A549 (cell line): Measurements from ENCODE around the gene PPP1R11. TPM values are rescaled to one million over a fixed set of nuclear protein-coding genes. Genes with fewer than 3 reads are reported as not detected.
A peak's percentile ranks its signal among the peaks of the same experiment; 100 is the strongest.
"Not testable (repeated sequence)": the region's sequence is repeated elsewhere in the genome, so short reads cannot be mapped to it uniquely, and the experiment has no call there.

ENCODE experiments used
- ATAC-seq, 2 experiments: fragments of 200-7000 bp in 1 of 2; fragments of >200 bp in 1 of 2; cut with Nextera tagmentation in 1 of 2; cut with Tn5 transposase in 1 of 2; 3 replicates each; pipeline versions ENCODE4 v1.8.0 to v1.9.1; 2018 to 2020; ENCODE audit warnings: mild to moderate bottlenecking in 1 of 2, moderate library complexity in 1 of 2
- CTCF ChIA-PET: fragments of 300-600 bp; sonication (Branson Sonifier 250); formaldehyde crosslinking; extraction: SDS; loops from one replicate; lab custom pipeline; 2021; ENCODE audit warnings: antibody characterized with exemption, inconsistent platforms; lab: Yijun Ruan, JAX
- POLR2A ChIA-PET: fragments of 350-600 bp; formaldehyde crosslinking; extraction: SDS; loops from one replicate; lab custom pipeline; 2021; ENCODE audit warnings: antibody characterized with exemption, inconsistent platforms; lab: Yijun Ruan, JAX
- DNase-seq, 2 experiments: peaks; one replicate each; pipeline versions ENCODE4 v3.0.0 to v3.0.0-alpha.2; 2011 to 2016; ENCODE audit warnings: low read depth in 1 of 2, low spot score in 1 of 2
- FAIRE-seq: peaks from 2 replicates; lab custom pipeline; 2011; peaks lifted over from hg19 to GRCh38; lab: Jason Lieb, UNC
- H3K27ac ChIP-seq, 2 experiments: fragments of >200 bp; sonication (Bioruptor Twin); formaldehyde crosslinking; 3 replicates each; pipeline ENCODE4 v1.5.1; 2016 to 2017
- H3K4me1 ChIP-seq: fragments of >200 bp; sonication (Bioruptor Twin); formaldehyde crosslinking; 3 replicates; pipeline ENCODE4 v1.6.1; 2016
- H3K4me2 ChIP-seq: fragments of >200 bp; sonication (Bioruptor Twin); formaldehyde crosslinking; 3 replicates; pipeline ENCODE4 v1.6.1; 2016
- H3K4me3 ChIP-seq: fragments of >200 bp; sonication (Bioruptor Twin); formaldehyde crosslinking; 3 replicates; pipeline ENCODE4 v1.5.1; 2016
- H3K9me3 ChIP-seq: fragments of >200 bp; sonication (Bioruptor Twin); formaldehyde crosslinking; 3 replicates; pipeline ENCODE4 v1.6.1; 2016
- ATOH8 ChIP-seq: fragments of 250-450 bp; sonication (Bioruptor Pico); IDR thresholded peaks from 2 replicates; pipeline ENCODE4 v1.5.0; 2020; ENCODE audit warnings: low read depth, mild to moderate bottlenecking, moderate library complexity
- BHLHE40 ChIP-seq: IDR thresholded peaks from 2 replicates; pipeline ENCODE4 v1.6.1; 2012; ENCODE audit warnings: low read depth, low read length, inconsistent platforms
- CEBPB ChIP-seq, 2 experiments: fragments of >200 bp in 1 of 2; sonication (Bioruptor Twin) in 1 of 2; formaldehyde crosslinking in 1 of 2; IDR thresholded peaks; 2 replicates each; pipeline ENCODE4 v1.6.1; 2012 to 2016
- CHD2 ChIP-seq: fragments of 150-350 bp; IDR thresholded peaks from 2 replicates; pipeline ENCODE4 v1.6.1; 2014; ENCODE audit warnings: low read length; ENCODE audit not compliant: partially characterized antibody
- E2F6 ChIP-seq: IDR thresholded peaks from 2 replicates; pipeline ENCODE4 v1.6.1; 2012; ENCODE audit warnings: low read depth, borderline replicate concordance
- EHMT2 ChIP-seq: fragments of 200-600 bp; sonication (generic); IDR thresholded peaks from 2 replicates; pipeline ENCODE4 v1.6.1; 2016; ENCODE audit warnings: antibody characterized with exemption, low read depth, mild to moderate bottlenecking, moderate library complexity
- EP300 ChIP-seq, 2 experiments: fragments of >200 bp; sonication (Bioruptor Twin); formaldehyde crosslinking; IDR thresholded peaks; 2 replicates in 1 of 2; 3 replicates in 1 of 2; pipeline ENCODE4 v1.6.1; 2016 to 2017
- FOSB ChIP-seq: fragments of 250-450 bp; sonication (Bioruptor Pico); IDR thresholded peaks from 2 replicates; pipeline ENCODE4 v1.5.0; 2020; ENCODE audit warnings: mild to moderate bottlenecking, moderate library complexity
- FOSL2 ChIP-seq, 2 experiments: fragments of 450-650 bp in 1 of 2; fragments of >200 bp in 1 of 2; sonication (Bioruptor Twin) in 1 of 2; formaldehyde crosslinking; IDR thresholded peaks; 2 replicates each; pipeline versions ENCODE4 v1.5.0 to v1.6.1; 2016 to 2020; ENCODE audit warnings: mild to moderate bottlenecking in 1 of 2, moderate library complexity in 1 of 2
- FOXS1 ChIP-seq: fragments of 250-450 bp; sonication (Bioruptor Pico); IDR thresholded peaks from 2 replicates; pipeline ENCODE4 v1.5.0; 2020; ENCODE audit warnings: mild to moderate bottlenecking, moderate library complexity
- HEYL ChIP-seq: fragments of 250-450 bp; sonication (Bioruptor Pico); IDR thresholded peaks from 2 replicates; pipeline ENCODE4 v1.8.0; 2021; ENCODE audit warnings: mild to moderate bottlenecking, moderate library complexity
- HOXA7 ChIP-seq: fragments of 250-450 bp; sonication (Bioruptor Pico); IDR thresholded peaks from 2 replicates; pipeline ENCODE4 v1.5.0; 2020; ENCODE audit warnings: mild to moderate bottlenecking, moderate library complexity
- HOXB13 ChIP-seq: fragments of 250-450 bp; sonication (Bioruptor Pico); IDR thresholded peaks from 2 replicates; pipeline ENCODE4 v1.5.0; 2020; ENCODE audit warnings: low read depth, mild to moderate bottlenecking, moderate library complexity
- JUN ChIP-seq, 2 experiments: fragments of >200 bp; sonication (Bioruptor Twin); formaldehyde crosslinking; IDR thresholded peaks; 2 replicates in 1 of 2; 3 replicates in 1 of 2; pipeline ENCODE4 v1.6.1; 2016 to 2017
- JUNB ChIP-seq: fragments of >200 bp; sonication (Bioruptor Twin); formaldehyde crosslinking; IDR thresholded peaks from 2 replicates; pipeline ENCODE4 v1.6.1; 2016
- MAFK ChIP-seq: fragments of 450-650 bp; IDR thresholded peaks from 2 replicates; pipeline ENCODE4 v1.6.1; 2014; ENCODE audit not compliant: partially characterized antibody
- MAZ ChIP-seq: fragments of 150-350 bp; IDR thresholded peaks from 2 replicates; pipeline ENCODE4 v1.6.1; 2014; ENCODE audit warnings: antibody characterized with exemption, low read depth, low read length, borderline replicate concordance
- NPAS2 ChIP-seq: fragments of 250-450 bp; sonication (Bioruptor Pico); IDR thresholded peaks from 2 replicates; pipeline ENCODE4 v1.8.0; 2022; ENCODE audit warnings: mild to moderate bottlenecking, moderate library complexity, borderline replicate concordance
- RFX5 ChIP-seq: fragments of 450-650 bp; IDR thresholded peaks from 2 replicates; pipeline ENCODE4 v1.7.1; 2014; ENCODE audit warnings: antibody characterized with exemption, mild to moderate bottlenecking, moderate library complexity
- TFCP2L1 ChIP-seq: fragments of 250-450 bp; sonication (Bioruptor Pico); IDR thresholded peaks from 2 replicates; pipeline ENCODE4 v1.5.0; 2021; ENCODE audit warnings: mild to moderate bottlenecking
- TP53 ChIP-seq: fragments of 250-450 bp; sonication (Bioruptor Pico); IDR thresholded peaks from 2 replicates; pipeline ENCODE4 v1.5.0; 2021; ENCODE audit warnings: mild to moderate bottlenecking, moderate library complexity
- ZC3H11A ChIP-seq: fragments of 450-650 bp; IDR thresholded peaks from 2 replicates; pipeline ENCODE4 v1.6.1; 2014; ENCODE audit warnings: antibody characterized with exemption, mild to moderate bottlenecking
- ZNF302 ChIP-seq: fragments of 250-450 bp; sonication (Bioruptor Pico); IDR thresholded peaks from 2 replicates; pipeline ENCODE4 v1.9.0; 2021; ENCODE audit warnings: inconsistent platforms, mild to moderate bottlenecking, moderate library complexity
- ZSCAN20 ChIP-seq: fragments of 250-450 bp; sonication (Bioruptor Pico); IDR thresholded peaks from 2 replicates; pipeline ENCODE4 v1.8.0; 2022; ENCODE audit warnings: mild to moderate bottlenecking, moderate library complexity
- WGBS: methylation state at CpG from one replicate; pipeline ENCODE4 v1.1.6; 2017; ENCODE audit errors: missing lambda C conversion rate; 5-methylcytosine and 5-hydroxymethylcytosine counted together
- polyA plus RNA-seq, 4 experiments: library from polyadenylated mRNA; depleted of rRNA in 3 of 4; stranded (reverse); fragments of >200 nt; fragmentation: RNase III in 1 of 4; extraction: RNeasy Plus Mini Kit Qiagen cat#74134 plus additional on column Dnase treatment in 1 of 4; gene quantifications; 2 replicates in 3 of 4; 3 replicates in 1 of 4; pipeline ENCODE4 v1.2.3, GENCODE V29; 2011 to 2017
- TF ChIP-seq, protein P1 (sequence below): fragments of >200 bp; sonication (Bioruptor Twin); formaldehyde crosslinking; IDR thresholded peaks from 3 replicates; pipeline ENCODE4 v1.6.1; 2016
- TF ChIP-seq, protein P2 (sequence below): fragments of >200 bp; sonication (Bioruptor Twin); formaldehyde crosslinking; IDR thresholded peaks from 2 replicates; pipeline ENCODE4 v1.6.1; 2016

The PPP1R11 gene
- polyA plus RNA-seq, 2 of the 4 experiments (the other 2 are of a cell fraction) = 34.3 to 61.6 TPM

- DNase-seq (no peak), ATAC-seq (no peak), FAIRE-seq (no peak)
- peaks cover 9% of the 10 kb centered on the region; the same call in 2 of the 3 replicates for H3K4me1 ChIP-seq
- no peak overlapping the region for H3K27ac ChIP-seq
- no peak overlapping the region for H3K4me3 ChIP-seq
- H3K9me3 ChIP-seq = no peaks in the 10 kb centered on the region
- ChIA-PET POLR2A (no interaction called here), CTCF (interaction anchor here (1.2 kb wide), 1 partner anchor 179 kb away, joined by 3 read pairs; no protein-coding TSS in a partner anchor)
- no peak overlapping the region for H3K4me2 ChIP-seq
- TF ChIP-seq ZSCAN20 (no peak), JUNB (no peak), TP53 (CRISPR knock-in tag) (no peak), HOXB13 (CRISPR knock-in tag) (no peak), ATOH8 (CRISPR knock-in tag) (no peak), NPAS2 (CRISPR knock-in tag) (no peak), ZNF302 (CRISPR knock-in tag) (no peak), BHLHE40 (no peak), TFCP2L1 (CRISPR knock-in tag) (no peak), EHMT2 (no peak), FOSB (CRISPR knock-in tag) (no peak), RFX5 (no peak), FOXS1 (CRISPR knock-in tag) (no peak)
- TF ChIP-seq, protein P1, sequence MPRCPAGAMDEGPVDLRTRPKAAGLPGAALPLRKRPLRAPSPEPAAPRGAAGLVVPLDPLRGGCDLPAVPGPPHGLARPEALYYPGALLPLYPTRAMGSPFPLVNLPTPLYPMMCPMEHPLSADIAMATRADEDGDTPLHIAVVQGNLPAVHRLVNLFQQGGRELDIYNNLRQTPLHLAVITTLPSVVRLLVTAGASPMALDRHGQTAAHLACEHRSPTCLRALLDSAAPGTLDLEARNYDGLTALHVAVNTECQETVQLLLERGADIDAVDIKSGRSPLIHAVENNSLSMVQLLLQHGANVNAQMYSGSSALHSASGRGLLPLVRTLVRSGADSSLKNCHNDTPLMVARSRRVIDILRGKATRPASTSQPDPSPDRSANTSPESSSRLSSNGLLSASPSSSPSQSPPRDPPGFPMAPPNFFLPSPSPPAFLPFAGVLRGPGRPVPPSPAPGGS = no peak
These were observed 35.6 kb upstream of the PPP1R11 start for GRCh38 chr6:30031381-30031780.

GRCh38 chr6:30033440-30033839 is 33.6 kb upstream of the PPP1R11 start:
- POLR2A ChIA-PET, CTCF ChIA-PET: not testable (repeated sequence)

GRCh38 chr6:30035784-30036183 is 31.2 kb upstream of the PPP1R11 start:
- WGBS = 84% methylated on average over 1 of the region's 1 CpG
- Histone ChIP-seq H3K27ac (no peak overlapping the region), H3K4me1 (peaks cover 9% of the 10 kb centered on the region; the same call in 2 of the 3 replicates), H3K4me2 (no peak overlapping the region), H3K4me3 (no peak overlapping the region), H3K9me3 (no peaks in the 10 kb centered on the region)
- no peak for TF ChIP-seq ZC3H11A
- no peak for TF ChIP-seq MAZ
- no peak for TF ChIP-seq FOSL2 (IDR thresholded peaks at IDR 0.05)
- TF ChIP-seq FOSL2 (CRISPR knock-in tag; IDR thresholded peaks at IDR 0.05) = no peak
- no peak for TF ChIP-seq E2F6
- TF ChIP-seq HEYL (CRISPR knock-in tag) = no peak
- no peak for TF ChIP-seq EP300 (IDR thresholded peaks at IDR 0.05)
- TF ChIP-seq MAFK = no peak
- TF ChIP-seq HOXA7 (CRISPR knock-in tag) = no peak
- no peak for TF ChIP-seq ATOH8 (CRISPR knock-in tag)
- TF ChIP-seq JUNB = no peak
- TF ChIP-seq BHLHE40 = no peak
- no peak for TF ChIP-seq JUN (IDR thresholded peaks at IDR 0.05)
- no peak for TF ChIP-seq CHD2
- TF ChIP-seq ZNF302 (CRISPR knock-in tag) = no peak
- ATAC-seq (no peak), DNase-seq (no peak), FAIRE-seq (no peak)
- ChIA-PET POLR2A (no interaction called here), CTCF (interaction anchor here (2.6 kb wide), 1 partner anchor 22 kb away, joined by 7 read pairs; no protein-coding TSS in a partner anchor)

More at GRCh38 chr6:30033440-30033839, 33.6 kb upstream of the PPP1R11 start:
- Histone ChIP-seq H3K27ac (peak overlapping the region in 1 of 2 experiments; percentile 33; a peak in 2 of 6 replicates), H3K4me2 (peak overlapping the region; percentile 15; the same call in 2 of the 3 replicates)
- H3K9me3 ChIP-seq, H3K4me1 ChIP-seq, DNase-seq, FAIRE-seq, H3K4me3 ChIP-seq: not testable (repeated sequence)
- peak in 1 of 2 experiments; percentile 70; a peak in 1 of 6 replicates for ATAC-seq
- TF ChIP-seq, protein P2, sequence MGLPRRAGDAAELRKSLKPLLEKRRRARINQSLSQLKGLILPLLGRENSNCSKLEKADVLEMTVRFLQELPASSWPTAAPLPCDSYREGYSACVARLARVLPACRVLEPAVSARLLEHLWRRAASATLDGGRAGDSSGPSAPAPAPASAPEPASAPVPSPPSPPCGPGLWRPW = 0 out of 2 replicates have a peak, but pooled peaks have one; percentile 16
- TF ChIP-seq CEBPB (IDR thresholded peaks at IDR 0.05) = peak in 1 of 2 experiments; percentile 29; a peak in 1 of 4 replicates
- 56% methylated on average over 5 of the region's 5 CpGs for WGBS
